Measurements from ENCODE around the gene SRRM2. TPM values are rescaled to one million over a fixed set of nuclear protein-coding genes. Genes with fewer than 3 reads are reported as not detected.

Gene SRRM2
- total RNA-seq, 3 donors from 2014 or later, result 537 to 551 (median 548) TPM

- Mint-ChIP-seq H3K36me3 (ENCODE audit: insufficient read depth) (no peaks in the 10 kb centered on the region), H3K9me3 (no peaks in the 10 kb centered on the region), H3K27me3 (ENCODE audit: low read depth) (peaks cover 38% of the 10 kb centered on the region), H3K4me3 (no peak overlapping the region), H3K4me1 (ENCODE audit: low read depth) (no peaks in the 10 kb centered on the region)
- no peak for ATAC-seq
- no peak for DNase-seq
These were observed 40.5 kb downstream of the SRRM2 start for GRCh38 chr16:2792940-2793339.

GRCh38 chr16:2795395-2796143 lies 43.1 kb downstream of the SRRM2 start:
- Mint-ChIP-seq H3K9me3 (no peaks in the 10 kb centered on the region), H3K27me3 (ENCODE audit: low read depth) (peaks cover 26% of the 10 kb centered on the region), H3K4me3 (no peak overlapping the region), H3K4me1 (ENCODE audit: low read depth) (no peaks in the 10 kb centered on the region), H3K36me3 (ENCODE audit: insufficient read depth) (no peaks in the 10 kb centered on the region)
- no peak for ATAC-seq
- DNase-seq, result no peak

- no peaks in the 10 kb centered on the region for H3K4me1 Mint-ChIP-seq (ENCODE audit: low read depth)
- H3K4me3 Mint-ChIP-seq, result no peak overlapping the region
- DNase-seq, result no peak
- ATAC-seq, result no peak
- peaks cover 8% of the 10 kb centered on the region for H3K27me3 Mint-ChIP-seq (ENCODE audit: low read depth)
- peaks cover 10% of the 10 kb centered on the region for H3K9me3 Mint-ChIP-seq
- no peaks in the 10 kb centered on the region for H3K36me3 Mint-ChIP-seq (ENCODE audit: insufficient read depth)
These were observed 46.3 kb downstream of the SRRM2 start for GRCh38 chr16:2798723-2799204.

GRCh38 chr16:2799205-2799858 lies 46.9 kb downstream of the SRRM2 start:
- H3K4me3 Mint-ChIP-seq, result no peak overlapping the region
- DNase-seq (no peak), ATAC-seq (no peak)
- H3K27me3 Mint-ChIP-seq (ENCODE audit: low read depth), result peaks cover 8% of the 10 kb centered on the region
- peaks cover 12% of the 10 kb centered on the region for H3K9me3 Mint-ChIP-seq
- no peaks in the 10 kb centered on the region for H3K4me1 Mint-ChIP-seq (ENCODE audit: low read depth)
- no peaks in the 10 kb centered on the region for H3K36me3 Mint-ChIP-seq (ENCODE audit: insufficient read depth)

GRCh38 chr16:2799859-2800226 lies 47.4 kb downstream of the SRRM2 start:
- Mint-ChIP-seq H3K4me3 (no peak overlapping the region), H3K27me3 (ENCODE audit: low read depth) (peaks cover 3% of the 10 kb centered on the region), H3K36me3 (ENCODE audit: insufficient read depth) (no peaks in the 10 kb centered on the region), H3K9me3 (peaks cover 12% of the 10 kb centered on the region), H3K4me1 (ENCODE audit: low read depth) (no peaks in the 10 kb centered on the region)
- no peak for ATAC-seq
- no peak for DNase-seq

GRCh38 chr16:2803545-2804195 lies 51.2 kb downstream of the SRRM2 start:
- ATAC-seq, result no peak

GRCh38 chr16:2804728-2805127 lies 52.3 kb downstream of the SRRM2 start:
- H3K27me3 Mint-ChIP-seq (ENCODE audit: low read depth), result peaks cover 14% of the 10 kb centered on the region
- no peaks in the 10 kb centered on the region for H3K36me3 Mint-ChIP-seq (ENCODE audit: insufficient read depth)
- no peak overlapping the region for H3K4me3 Mint-ChIP-seq
- H3K4me1 Mint-ChIP-seq (ENCODE audit: low read depth), result no peaks in the 10 kb centered on the region
- DNase-seq (no peak), ATAC-seq (no peak)
- H3K9me3 Mint-ChIP-seq, result peaks cover 12% of the 10 kb centered on the region

More at GRCh38 chr16:2803545-2804195, 51.2 kb downstream of the SRRM2 start:
- Mint-ChIP-seq H3K4me3 (no peak overlapping the region), H3K9me3 (peaks cover 12% of the 10 kb centered on the region), H3K27me3 (ENCODE audit: low read depth) (peaks cover 14% of the 10 kb centered on the region), H3K36me3 (ENCODE audit: insufficient read depth) (no peaks in the 10 kb centered on the region), H3K4me1 (ENCODE audit: low read depth) (no peaks in the 10 kb centered on the region)
- no peak for DNase-seq

GRCh38 chr16:2806286-2806685 lies 53.8 kb downstream of the SRRM2 start:
- Mint-ChIP-seq H3K4me1 (ENCODE audit: low read depth) (no peaks in the 10 kb centered on the region), H3K9me3 (peaks cover 12% of the 10 kb centered on the region), H3K27me3 (ENCODE audit: low read depth) (peaks cover 19% of the 10 kb centered on the region), H3K4me3 (no peak overlapping the region), H3K36me3 (ENCODE audit: insufficient read depth) (no peaks in the 10 kb centered on the region)
- DNase-seq, result no peak
- ATAC-seq, result no peak

- DNase-seq (no peak), ATAC-seq (no peak)
- Mint-ChIP-seq H3K36me3 (ENCODE audit: insufficient read depth) (no peaks in the 10 kb centered on the region), H3K4me3 (no peak overlapping the region), H3K9me3 (peaks cover 8% of the 10 kb centered on the region), H3K27me3 (ENCODE audit: low read depth) (peaks cover 23% of the 10 kb centered on the region), H3K4me1 (ENCODE audit: low read depth) (no peaks in the 10 kb centered on the region)
These were observed 55.7 kb downstream of the SRRM2 start for GRCh38 chr16:2808181-2808580.

- no peak for DNase-seq
- Mint-ChIP-seq H3K4me3 (no peak overlapping the region), H3K36me3 (ENCODE audit: insufficient read depth) (no peaks in the 10 kb centered on the region), H3K27me3 (ENCODE audit: low read depth) (peaks cover 24% of the 10 kb centered on the region), H3K4me1 (ENCODE audit: low read depth) (no peaks in the 10 kb centered on the region), H3K9me3 (no peaks in the 10 kb centered on the region)
- ATAC-seq, result no peak
These were observed 56.8 kb downstream of the SRRM2 start for GRCh38 chr16:2809149-2809760.

- Mint-ChIP-seq H3K27me3 (ENCODE audit: low read depth) (peaks cover 23% of the 10 kb centered on the region), H3K4me1 (ENCODE audit: low read depth) (no peaks in the 10 kb centered on the region), H3K4me3 (no peak overlapping the region), H3K36me3 (ENCODE audit: insufficient read depth) (no peaks in the 10 kb centered on the region), H3K9me3 (no peaks in the 10 kb centered on the region)
- no peak for DNase-seq
- no peak for ATAC-seq
These were observed 58.2 kb downstream of the SRRM2 start for GRCh38 chr16:2810651-2811050.

GRCh38 chr16:2811703-2812471 lies 59.4 kb downstream of the SRRM2 start:
- H3K36me3 Mint-ChIP-seq (ENCODE audit: insufficient read depth), result no peaks in the 10 kb centered on the region
- no peaks in the 10 kb centered on the region for H3K9me3 Mint-ChIP-seq
- H3K4me1 Mint-ChIP-seq (ENCODE audit: low read depth), result no peaks in the 10 kb centered on the region
- ATAC-seq (no peak), DNase-seq (no peak)
- H3K27me3 Mint-ChIP-seq (ENCODE audit: low read depth), result peaks cover 18% of the 10 kb centered on the region
- no peak overlapping the region for H3K4me3 Mint-ChIP-seq

GRCh38 chr16:2813771-2814221 lies 61.4 kb downstream of the SRRM2 start:
- H3K9me3 Mint-ChIP-seq, result no peaks in the 10 kb centered on the region
- peaks cover 11% of the 10 kb centered on the region for H3K27me3 Mint-ChIP-seq (ENCODE audit: low read depth)
- H3K4me3 Mint-ChIP-seq, result no peak overlapping the region
- no peak for ATAC-seq
- no peak for DNase-seq
- H3K4me1 Mint-ChIP-seq (ENCODE audit: low read depth), result no peaks in the 10 kb centered on the region
- no peaks in the 10 kb centered on the region for H3K36me3 Mint-ChIP-seq (ENCODE audit: insufficient read depth)
